DND-41 (cell line): Measurements from ENCODE around the gene MMADHC.

Source experiments
- ATAC-seq: fragments of 200-7000 bp; cut with Tn5 transposase; 3 replicates; pipeline ENCODE4 v1.9.1; 2021; ENCODE audit warnings: low read depth; ENCODE audit not compliant: insufficient read depth
- DNase-seq: peaks from one replicate; pipeline ENCODE4 v3.0.0-alpha.2; 2020
- H2AFZ ChIP-seq: 2 replicates; pipeline ENCODE4 v1.6.0; 2012; ENCODE audit warnings: low read depth, low read length
- H3K27ac ChIP-seq: 2 replicates; pipeline ENCODE4 v1.5.1; 2012; ENCODE audit warnings: low read length, inconsistent platforms
- H3K27me3 ChIP-seq: fragments of 200-600 bp; sonication (generic); 2 replicates; pipeline ENCODE4 v1.6.0; 2012; ENCODE audit warnings: low read length, mild to moderate bottlenecking, inconsistent platforms; ENCODE audit not compliant: insufficient read depth, poor library complexity
- H3K36me3 ChIP-seq: 2 replicates; pipeline ENCODE4 v1.5.1; 2012; ENCODE audit warnings: low read length, inconsistent platforms; ENCODE audit not compliant: insufficient read depth
- H3K4me1 ChIP-seq: 2 replicates; pipeline ENCODE4 v1.5.1; 2012; ENCODE audit warnings: mild to moderate bottlenecking, low read length; ENCODE audit not compliant: insufficient read depth
- H3K4me2 ChIP-seq: 2 replicates; pipeline ENCODE4 v1.6.0; 2012; ENCODE audit warnings: mild to moderate bottlenecking, moderate library complexity, low read length, inconsistent platforms; ENCODE audit not compliant: insufficient read depth
- H3K4me3 ChIP-seq, 2 experiments: fragments of 200-600 bp in 1 of 2; shearing (Covaris generic) in 1 of 2; 2 replicates each; pipeline ENCODE4 v1.5.1; 2012 to 2016; ENCODE audit warnings: inconsistent platforms in 2 of 2, low read length in 2 of 2, mild to moderate bottlenecking in 2 of 2, low read depth in 1 of 2, moderate library complexity in 1 of 2
- H3K79me2 ChIP-seq: 2 replicates; pipeline ENCODE4 v1.6.0; 2012; ENCODE audit warnings: low read length, inconsistent platforms; ENCODE audit not compliant: insufficient read depth
- H3K9ac ChIP-seq: 2 replicates; pipeline ENCODE4 v1.6.0; 2012; ENCODE audit warnings: low read depth, mild to moderate bottlenecking, inconsistent platforms, low read length, moderate library complexity
- H3K9me3 ChIP-seq: 2 replicates; pipeline ENCODE4 v1.5.1; 2012; ENCODE audit warnings: low read length, moderate library complexity, mild to moderate bottlenecking, inconsistent platforms; ENCODE audit not compliant: insufficient read depth, severe bottlenecking
- H4K20me1 ChIP-seq: 2 replicates; pipeline ENCODE4 v1.6.0; 2012; ENCODE audit warnings: low read length; ENCODE audit not compliant: insufficient read depth
- CTCF ChIP-seq: IDR thresholded peaks from 2 replicates; pipeline ENCODE4 v1.5.1; 2012; ENCODE audit warnings: borderline replicate concordance, low read length, moderate library complexity, mild to moderate bottlenecking; ENCODE audit not compliant: poor library complexity, severe bottlenecking; ENCODE audit errors: extremely low read depth
- EZH2 ChIP-seq: IDR thresholded peaks from 3 replicates; pipeline ENCODE4 v1.6.1; 2012; ENCODE audit warnings: borderline replicate concordance, low read depth, mild to moderate bottlenecking, moderate library complexity, low read length, inconsistent platforms; ENCODE audit not compliant: severe bottlenecking

MMADHC gene

GRCh38 chr2:149586063-149586462 lies 1.5 kb downstream of the MMADHC start:
- DNase-seq (no peak), ATAC-seq (no peak)
- Histone ChIP-seq H3K4me3 (peak overlapping the region; percentile 63 to 64; a peak in 3 of 4 replicates), H3K4me1 (peaks cover 48% of the 10 kb centered on the region), H3K36me3 (peaks cover 46% of the 10 kb centered on the region), H3K9me3 (no peaks in the 10 kb centered on the region), H3K27ac (peak overlapping the region; percentile 95; the same call in 1 of the 2 replicates), H4K20me1 (peaks cover 6% of the 10 kb centered on the region; the same call in 1 of the 2 replicates), H3K9ac (peak overlapping the region; percentile 83; the same call in 1 of the 2 replicates), H3K4me2 (peak overlapping the region; percentile 69), H3K79me2 (peaks cover 61% of the 10 kb centered on the region), H3K27me3 (no peaks in the 10 kb centered on the region), H2AFZ (no peak overlapping the region)
- TF ChIP-seq CTCF (no peak), EZH2 (no peak)

GRCh38 chr2:149585166-149585885 lies 2.2 kb downstream of the MMADHC start:
- Histone ChIP-seq H3K9ac (peak overlapping the region; percentile 83; the same call in 1 of the 2 replicates), H3K4me3 (peak overlapping the region; percentile 63 to 64; a peak in 2 of 4 replicates), H3K79me2 (peaks cover 66% of the 10 kb centered on the region), H3K4me1 (peaks cover 50% of the 10 kb centered on the region), H3K27me3 (no peaks in the 10 kb centered on the region), H3K9me3 (no peaks in the 10 kb centered on the region), H3K27ac (peak overlapping the region; percentile 3; the same call in 1 of the 2 replicates), H4K20me1 (peaks cover 11% of the 10 kb centered on the region; the same call in 1 of the 2 replicates), H3K4me2 (peak overlapping the region; percentile 69), H3K36me3 (peaks cover 54% of the 10 kb centered on the region), H2AFZ (no peak overlapping the region)
- DNase-seq (no peak), ATAC-seq (no peak)
- TF ChIP-seq CTCF (no peak), EZH2 (no peak)

GRCh38 chr2:149579972-149580882 lies 7.3 kb downstream of the MMADHC start:
- DNase-seq, result no peak
- TF ChIP-seq CTCF (no peak), EZH2 (no peak)
- no peak overlapping the region for H2AFZ ChIP-seq
- peaks cover 11% of the 10 kb centered on the region; the same call in 1 of the 2 replicates for H4K20me1 ChIP-seq
- H3K36me3 ChIP-seq, result peaks cover 88% of the 10 kb centered on the region
- ATAC-seq, result no peak
- no peak overlapping the region for H3K4me2 ChIP-seq
- no peaks in the 10 kb centered on the region for H3K9me3 ChIP-seq
- peaks cover 63% of the 10 kb centered on the region for H3K79me2 ChIP-seq
- H3K4me1 ChIP-seq, result peaks cover 30% of the 10 kb centered on the region
- no peaks in the 10 kb centered on the region for H3K27me3 ChIP-seq
- no peak overlapping the region for H3K4me3 ChIP-seq
- no peak overlapping the region for H3K9ac ChIP-seq
- no peak overlapping the region for H3K27ac ChIP-seq
